ENCODE measurements around the gene VRK3.

VRK3 gene

DNA sequence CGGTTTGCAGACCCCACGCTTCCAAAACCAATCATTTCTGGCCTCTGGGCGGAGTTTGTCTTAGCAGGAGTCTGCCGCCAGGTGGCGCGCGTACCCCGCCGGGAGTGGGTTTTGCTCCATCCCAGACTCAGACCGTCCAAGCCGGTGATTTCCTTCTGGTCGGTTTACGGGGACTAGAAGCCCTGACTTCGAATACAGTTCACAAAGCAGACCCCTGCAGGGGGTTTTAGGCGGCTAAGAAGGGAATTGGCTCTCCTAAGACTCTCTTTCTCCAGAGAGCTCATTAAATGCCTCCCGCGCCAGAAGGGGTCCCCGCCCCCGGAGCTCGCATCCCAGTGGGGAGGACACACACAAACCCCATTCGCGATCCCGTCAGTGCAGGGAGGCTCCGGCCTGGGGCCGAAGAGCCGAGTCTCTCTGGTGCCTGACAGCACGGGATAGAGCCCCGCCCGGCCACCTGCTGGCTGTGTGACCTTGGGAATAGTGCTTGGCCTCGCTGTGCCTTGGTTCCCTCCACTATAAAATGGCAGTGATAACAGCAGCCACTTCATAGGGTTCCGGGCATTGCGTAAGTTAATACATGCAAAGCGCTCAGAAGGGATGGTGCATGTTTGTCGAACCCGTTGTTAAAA, 87.3 kb downstream of the VRK3 start:
- H3K27ac ChIP-seq (ENCODE audit: low read length): no peak overlapping the region
- no peak overlapping the region for H3K4me3 ChIP-seq (ENCODE audit: low read depth in 1 of 2, low read length in 2 of 2)
- peaks cover 9% of the 10 kb centered on the region; the same call in 1 of the 2 replicates for H3K79me2 ChIP-seq (ENCODE audit: insufficient read depth, low read length)
- TF ChIP-seq CTCF (IDR thresholded peaks at IDR 0.05; ENCODE audit: borderline replicate concordance, extremely low read depth, low read length, poor library complexity, severe bottlenecking): peak; percentile 95
- no peak for TF ChIP-seq EZH2 (IDR thresholded peaks at IDR 0.05; ENCODE audit: borderline replicate concordance, low read depth, low read length, severe bottlenecking)
- H3K9ac ChIP-seq (ENCODE audit: low read depth, low read length): no peak overlapping the region
- peaks cover 14% of the 10 kb centered on the region; the same call in 1 of the 2 replicates for H4K20me1 ChIP-seq (ENCODE audit: insufficient read depth, low read length)
- ATAC-seq (ENCODE audit: insufficient read depth, low read depth) (peak; percentile 57), DNase-seq (peak; percentile 71)
- peaks cover 8% of the 10 kb centered on the region; the same call in 1 of the 2 replicates for H3K4me1 ChIP-seq (ENCODE audit: insufficient read depth, low read length)
- peak overlapping the region; percentile 42; the same call in 1 of the 2 replicates for H3K4me2 ChIP-seq (ENCODE audit: insufficient read depth, low read length)
- H3K9me3 ChIP-seq (ENCODE audit: insufficient read depth, low read length, severe bottlenecking): no peaks in the 10 kb centered on the region
- peaks cover 8% of the 10 kb centered on the region for H3K36me3 ChIP-seq (ENCODE audit: insufficient read depth, low read length)
- H2AFZ ChIP-seq (ENCODE audit: low read depth, low read length): peak overlapping the region; percentile 52; the same call in 1 of the 2 replicates
- H3K27me3 ChIP-seq (ENCODE audit: insufficient read depth, low read length, poor library complexity): no peaks in the 10 kb centered on the region

- Histone ChIP-seq H3K9me3 (ENCODE audit: insufficient read depth, low read length, severe bottlenecking) (no peaks in the 10 kb centered on the region), H3K4me1 (ENCODE audit: insufficient read depth, low read length) (peaks cover 17% of the 10 kb centered on the region; the same call in 1 of the 2 replicates), H3K79me2 (ENCODE audit: insufficient read depth, low read length) (peaks cover 20% of the 10 kb centered on the region), H3K27me3 (ENCODE audit: insufficient read depth, low read length, poor library complexity) (no peaks in the 10 kb centered on the region), H4K20me1 (ENCODE audit: insufficient read depth, low read length) (peaks cover 25% of the 10 kb centered on the region; the same call in 1 of the 2 replicates), H3K4me3 (ENCODE audit: low read depth in 1 of 2, low read length in 2 of 2) (no peak overlapping the region), H3K4me2 (ENCODE audit: insufficient read depth, low read length) (no peak overlapping the region), H3K27ac (ENCODE audit: low read length) (no peak overlapping the region), H3K9ac (ENCODE audit: low read depth, low read length) (no peak overlapping the region), H2AFZ (ENCODE audit: low read depth, low read length) (no peak overlapping the region), H3K36me3 (ENCODE audit: insufficient read depth, low read length) (peaks cover 19% of the 10 kb centered on the region)
- no peak for ATAC-seq (ENCODE audit: insufficient read depth, low read depth)
- TF ChIP-seq EZH2 (IDR thresholded peaks at IDR 0.05; ENCODE audit: borderline replicate concordance, low read depth, low read length, severe bottlenecking) (no peak), CTCF (IDR thresholded peaks at IDR 0.05; ENCODE audit: borderline replicate concordance, extremely low read depth, low read length, poor library complexity, severe bottlenecking) (no peak)
- DNase-seq: no peak
Observed at GRCh38 chr19:49936549-49936948, 88.6 kb downstream of the VRK3 start.

GRCh38 chr19:49933643-49934042, 91.5 kb downstream of the VRK3 start:
- no peak for TF ChIP-seq EZH2 (IDR thresholded peaks at IDR 0.05; ENCODE audit: borderline replicate concordance, low read depth, low read length, severe bottlenecking)
- no peak for TF ChIP-seq CTCF (IDR thresholded peaks at IDR 0.05; ENCODE audit: borderline replicate concordance, extremely low read depth, low read length, poor library complexity, severe bottlenecking)
- peaks cover 42% of the 10 kb centered on the region for H3K36me3 ChIP-seq (ENCODE audit: insufficient read depth, low read length)

More at GRCh38 chr19:49933643-49934042, 91.5 kb downstream of the VRK3 start:
- peaks cover 49% of the 10 kb centered on the region for H3K79me2 ChIP-seq (ENCODE audit: insufficient read depth, low read length)
- H2AFZ ChIP-seq (ENCODE audit: low read depth, low read length): no peak overlapping the region
- no peak overlapping the region for H3K9ac ChIP-seq (ENCODE audit: low read depth, low read length)
- no peak for ATAC-seq (ENCODE audit: insufficient read depth, low read depth)
- peak overlapping the region; percentile 49; the same call in 1 of the 2 replicates for H3K4me2 ChIP-seq (ENCODE audit: insufficient read depth, low read length)
- H3K4me1 ChIP-seq (ENCODE audit: insufficient read depth, low read length): peaks cover 36% of the 10 kb centered on the region
- no peak for DNase-seq
- no peaks in the 10 kb centered on the region for H3K9me3 ChIP-seq (ENCODE audit: insufficient read depth, low read length, severe bottlenecking)
- H3K27ac ChIP-seq (ENCODE audit: low read length): no peak overlapping the region
- peaks cover 40% of the 10 kb centered on the region for H4K20me1 ChIP-seq (ENCODE audit: insufficient read depth, low read length)
- no peaks in the 10 kb centered on the region for H3K27me3 ChIP-seq (ENCODE audit: insufficient read depth, low read length, poor library complexity)
- H3K4me3 ChIP-seq (ENCODE audit: low read depth in 1 of 2, low read length in 2 of 2): no peak overlapping the region
